ENCODE data around the gene PCNX4. TPM values are rescaled to one million over a fixed set of nuclear protein-coding genes. Genes with fewer than 3 reads are reported as not detected.

The PCNX4 gene
- total RNA-seq, 1 experiment from 2014 or later, result 48.4 TPM

- BruUV-seq (replicated peaks), result no TSS peak
- Histone ChIP-seq H3K27me3 (ENCODE audit: insufficient read depth, low read length) (no peaks in the 10 kb centered on the region), H3K4me3 (replicated peaks in 1 of 2; ENCODE audit: low read depth in 1 of 2, low read length in 2 of 2) (no peak overlapping the region), H3K4me2 (ENCODE audit: low read length) (no peak overlapping the region), H3K36me3 (ENCODE audit: control insufficient read depth in 1 of 2, insufficient read depth in 2 of 2, low read length in 2 of 2) (no peaks in the 10 kb centered on the region), H3K4me1 (ENCODE audit: control insufficient read depth in 1 of 2, insufficient read depth in 2 of 2, low read length in 2 of 2) (no peaks in the 10 kb centered on the region), H3K9me2 (ENCODE audit: insufficient read depth) (no peaks in the 10 kb centered on the region), H2AFZ (ENCODE audit: low read depth, low read length, poor library complexity, severe bottlenecking) (no peak overlapping the region), H3K9ac (ENCODE audit: low read length) (no peak overlapping the region), H4K20me1 (ENCODE audit: insufficient read depth) (no peaks in the 10 kb centered on the region), H3K27ac (ENCODE audit: low read depth, low read length) (no peak overlapping the region), H3K9me3 (ENCODE audit: control insufficient read depth in 1 of 2, insufficient read depth in 1 of 2, low read depth in 1 of 2, low read length in 2 of 2) (no peaks in the 10 kb centered on the region), H3K79me2 (ENCODE audit: insufficient read depth, low read length) (no peaks in the 10 kb centered on the region)
- ChIA-PET POLR2A (no interaction called here), RAD21 (ENCODE audit: low non-redundant PET in 1 of 2, low total read pairs in 2 of 2, uncharacterized antibody in 2 of 2, unreplicated experiment in 2 of 2) (no interaction called here), CTCF (no interaction called here)
- ATAC-seq (no peak), DNase-seq (ENCODE audit: low read depth, low spot score) (no peak)
- intact Hi-C loops (cut with micrococcal nuclease), result no loop called here
- TF ChIP-seq EZH2phosphoT487 (IDR thresholded peaks at IDR 0.05; ENCODE audit: borderline replicate concordance), result no peak
- no peak for TF ChIP-seq EZH2 (IDR thresholded peaks at IDR 0.05)
- TF ChIP-seq SIN3A (IDR thresholded peaks at IDR 0.05; ENCODE audit: low read depth), result no peak
- TF ChIP-seq POLR2A (IDR thresholded peaks at IDR 0.05; ENCODE audit: borderline replicate concordance, extremely low read depth, insufficient read depth, insufficient read length), result no peak
- TF ChIP-seq, protein P1, sequence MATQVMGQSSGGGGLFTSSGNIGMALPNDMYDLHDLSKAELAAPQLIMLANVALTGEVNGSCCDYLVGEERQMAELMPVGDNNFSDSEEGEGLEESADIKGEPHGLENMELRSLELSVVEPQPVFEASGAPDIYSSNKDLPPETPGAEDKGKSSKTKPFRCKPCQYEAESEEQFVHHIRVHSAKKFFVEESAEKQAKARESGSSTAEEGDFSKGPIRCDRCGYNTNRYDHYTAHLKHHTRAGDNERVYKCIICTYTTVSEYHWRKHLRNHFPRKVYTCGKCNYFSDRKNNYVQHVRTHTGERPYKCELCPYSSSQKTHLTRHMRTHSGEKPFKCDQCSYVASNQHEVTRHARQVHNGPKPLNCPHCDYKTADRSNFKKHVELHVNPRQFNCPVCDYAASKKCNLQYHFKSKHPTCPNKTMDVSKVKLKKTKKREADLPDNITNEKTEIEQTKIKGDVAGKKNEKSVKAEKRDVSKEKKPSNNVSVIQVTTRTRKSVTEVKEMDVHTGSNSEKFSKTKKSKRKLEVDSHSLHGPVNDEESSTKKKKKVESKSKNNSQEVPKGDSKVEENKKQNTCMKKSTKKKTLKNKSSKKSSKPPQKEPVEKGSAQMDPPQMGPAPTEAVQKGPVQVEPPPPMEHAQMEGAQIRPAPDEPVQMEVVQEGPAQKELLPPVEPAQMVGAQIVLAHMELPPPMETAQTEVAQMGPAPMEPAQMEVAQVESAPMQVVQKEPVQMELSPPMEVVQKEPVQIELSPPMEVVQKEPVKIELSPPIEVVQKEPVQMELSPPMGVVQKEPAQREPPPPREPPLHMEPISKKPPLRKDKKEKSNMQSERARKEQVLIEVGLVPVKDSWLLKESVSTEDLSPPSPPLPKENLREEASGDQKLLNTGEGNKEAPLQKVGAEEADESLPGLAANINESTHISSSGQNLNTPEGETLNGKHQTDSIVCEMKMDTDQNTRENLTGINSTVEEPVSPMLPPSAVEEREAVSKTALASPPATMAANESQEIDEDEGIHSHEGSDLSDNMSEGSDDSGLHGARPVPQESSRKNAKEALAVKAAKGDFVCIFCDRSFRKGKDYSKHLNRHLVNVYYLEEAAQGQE (IDR thresholded peaks at IDR 0.05; ENCODE audit: low read depth), result no peak
- TF ChIP-seq ZBTB33 (IDR thresholded peaks at IDR 0.05; ENCODE audit: extremely low read depth, insufficient replicate concordance, low read length), result no peak
- TF ChIP-seq CBX3 (IDR thresholded peaks at IDR 0.05; ENCODE audit: low read depth), result no peak
- TF ChIP-seq, protein P2, sequence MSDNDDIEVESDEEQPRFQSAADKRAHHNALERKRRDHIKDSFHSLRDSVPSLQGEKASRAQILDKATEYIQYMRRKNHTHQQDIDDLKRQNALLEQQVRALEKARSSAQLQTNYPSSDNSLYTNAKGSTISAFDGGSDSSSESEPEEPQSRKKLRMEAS (IDR thresholded peaks at IDR 0.05), result no peak
- TF ChIP-seq CEBPB (IDR thresholded peaks at IDR 0.05; ENCODE audit: low read depth), result no peak
- TF ChIP-seq YY1 (IDR thresholded peaks at IDR 0.05; ENCODE audit: extremely low read depth, insufficient replicate concordance, low read depth, low read length), result no peak
Observed at GRCh38 chr14:60204104-60204842, 112.5 kb downstream of the PCNX4 start.

All from HCT116 (cell line).